HepG2 (cell line): ENCODE results near the gene UNC119B. TPM values are rescaled to one million over a fixed set of nuclear protein-coding genes. Genes with fewer than 3 reads are reported as not detected.

Source experiments
- AHR ChIP-seq: IDR thresholded peaks from 2 replicates; pipeline ENCODE4 v1.6.1; 2018; ENCODE audit warnings: missing genetic modification reagents, missing compliant biosample characterization
- ARNT2 ChIP-seq: sonication (generic); formaldehyde crosslinking; IDR thresholded peaks from 2 replicates; pipeline ENCODE4 v1.8.0; 2022; ENCODE audit warnings: mild to moderate bottlenecking, low read depth, missing genetic modification reagents, moderate library complexity
- ATRX ChIP-seq: sonication (generic); formaldehyde crosslinking; IDR thresholded peaks from 2 replicates; pipeline ENCODE4 v1.4.0; 2020; ENCODE audit warnings: missing genetic modification reagents, borderline replicate concordance
- CREB1 ChIP-seq, 2 experiments: fragments of 450-650 bp in 1 of 2; IDR thresholded peaks; 2 replicates each; pipeline ENCODE4 v1.6.1; 2016 to 2017; ENCODE audit warnings: control low read depth in 1 of 2, mild to moderate bottlenecking in 1 of 2, missing compliant biosample characterization in 1 of 2, missing genetic modification characterization in 1 of 2
- DR1 ChIP-seq: sonication (generic); formaldehyde crosslinking; IDR thresholded peaks from 2 replicates; pipeline ENCODE4 v1.8.0; 2021; ENCODE audit warnings: mild to moderate bottlenecking, missing genetic modification reagents, inconsistent platforms
- ELF4 ChIP-seq: sonication (generic); formaldehyde crosslinking; IDR thresholded peaks from 2 replicates; pipeline ENCODE4 v1.5.0; 2020; ENCODE audit warnings: missing genetic modification reagents, mild to moderate bottlenecking, moderate library complexity, borderline replicate concordance
- ELK4 ChIP-seq: sonication (generic); formaldehyde crosslinking; IDR thresholded peaks from 2 replicates; pipeline ENCODE4 v1.9.0; 2021; ENCODE audit warnings: missing genetic modification reagents, borderline replicate concordance
- GABPB1 ChIP-seq: IDR thresholded peaks from 2 replicates; pipeline ENCODE4 v1.6.1; 2016; ENCODE audit warnings: mild to moderate bottlenecking, missing genetic modification reagents, moderate library complexity, missing compliant biosample characterization
- HNRNPUL1 ChIP-seq: fragments of 200-400 bp; formaldehyde crosslinking; IDR thresholded peaks from 2 replicates; pipeline ENCODE4 v1.6.1; 2017; ENCODE audit warnings: low read depth, mild to moderate bottlenecking, low read length, moderate library complexity
- HOXA5 ChIP-seq: sonication (generic); formaldehyde crosslinking; IDR thresholded peaks from 2 replicates; pipeline ENCODE4 v1.4.0; 2020; ENCODE audit warnings: missing genetic modification reagents
- MYNN ChIP-seq: sonication (generic); formaldehyde crosslinking; IDR thresholded peaks from 2 replicates; pipeline ENCODE4 v1.4.0; 2020; ENCODE audit warnings: mild to moderate bottlenecking, low read depth, missing genetic modification reagents
- NCOA5 ChIP-seq: sonication (generic); formaldehyde crosslinking; IDR thresholded peaks from 2 replicates; pipeline ENCODE4 v1.4.0; 2020; ENCODE audit warnings: missing genetic modification reagents
- NFKBIZ ChIP-seq: IDR thresholded peaks from 2 replicates; pipeline ENCODE4 v1.6.1; 2018; ENCODE audit warnings: missing genetic modification reagents, missing compliant biosample characterization
- NFYB ChIP-seq: sonication (generic); formaldehyde crosslinking; IDR thresholded peaks from 2 replicates; pipeline ENCODE4 v1.4.0; 2020; ENCODE audit warnings: missing genetic modification reagents
- POGK ChIP-seq: sonication (generic); formaldehyde crosslinking; conservative IDR thresholded peaks from 2 replicates; pipeline ENCODE4 v1.8.0; 2022; ENCODE audit warnings: mild to moderate bottlenecking, moderate library complexity, missing genetic modification reagents
- SAP130 ChIP-seq: IDR thresholded peaks from 2 replicates; pipeline ENCODE4 v1.6.1; 2016; ENCODE audit warnings: low read depth
- SIN3B ChIP-seq: fragments of 150-350 bp; IDR thresholded peaks from 2 replicates; pipeline ENCODE4 v1.6.1; 2014; ENCODE audit warnings: low read length
- SMYD3 ChIP-seq: sonication (generic); formaldehyde crosslinking; IDR thresholded peaks from 2 replicates; pipeline ENCODE4 v1.8.1; 2023; ENCODE audit warnings: mild to moderate bottlenecking, missing genetic modification reagents
- SP140L ChIP-seq: sonication (generic); formaldehyde crosslinking; IDR thresholded peaks from 2 replicates; pipeline ENCODE4 v1.4.0; 2020; ENCODE audit warnings: missing genetic modification reagents, borderline replicate concordance
- TBX3 ChIP-seq: fragments of 450-650 bp; IDR thresholded peaks from 2 replicates; pipeline ENCODE4 v1.6.1; 2017; ENCODE audit warnings: antibody characterized with exemption, mild to moderate bottlenecking, inconsistent platforms, borderline replicate concordance
- TERF1 ChIP-seq: sonication (generic); formaldehyde crosslinking; IDR thresholded peaks from 2 replicates; pipeline ENCODE4 v1.8.0; 2022; ENCODE audit warnings: mild to moderate bottlenecking, missing genetic modification reagents, moderate library complexity
- ZBTB14 ChIP-seq: sonication (generic); formaldehyde crosslinking; IDR thresholded peaks from 2 replicates; pipeline ENCODE4 v1.4.0; 2020; ENCODE audit warnings: missing genetic modification reagents
- ZNF430 ChIP-seq: sonication (generic); formaldehyde crosslinking; IDR thresholded peaks from 2 replicates; pipeline ENCODE4 v1.9.0; 2021; ENCODE audit warnings: mild to moderate bottlenecking, missing genetic modification reagents
- ZNF552 ChIP-seq: sonication (generic); formaldehyde crosslinking; IDR thresholded peaks from 2 replicates; pipeline ENCODE4 v1.9.0; 2022; ENCODE audit warnings: missing genetic modification reagents, mild to moderate bottlenecking, borderline replicate concordance
- ZSCAN25 ChIP-seq: sonication (generic); formaldehyde crosslinking; IDR thresholded peaks from 2 replicates; pipeline ENCODE4 v1.8.0; 2022; ENCODE audit warnings: mild to moderate bottlenecking, missing genetic modification reagents
- polyA plus RNA-seq, 8 experiments: library from polyadenylated mRNA; depleted of rRNA in 3 of 8; stranded (reverse) in 7 of 8; unstranded in 1 of 8; fragments of >200 nt; fragmentation: Illumina TruSeq in 4 of 8; extraction: Trizol in 4 of 8; gene quantifications; 2 replicates each; pipeline versions ENCODE4 v1.2.1 to v1.2.3, GENCODE V29; 2011 to 2016; ENCODE audit warnings: low read depth in 4 of 8, missing spikeins in 1 of 8, mixed read lengths in 1 of 8; ENCODE audit not compliant: insufficient read depth in 1 of 8
- total RNA-seq, 5 experiments: library from RNA; depleted of rRNA; stranded (reverse); fragments of >200 nt; fragmentation: Illumina TruSeq; extraction: Trizol; gene quantifications; 2 replicates each; pipeline ENCODE4 v1.2.3, GENCODE V29; 2016; ENCODE audit warnings: low read depth in 1 of 5

Gene UNC119B
- total and polyA plus RNA-seq, 2 of the 13 experiments (the other 11 are each of a cell fraction or from before 2014, with no cell fraction given), result 19.6 to 19.7 TPM

- TF ChIP-seq ZSCAN25 (CRISPR knock-in tag), result 0 out of 2 replicates have a peak, but pooled peaks have one; percentile 11
- peak; percentile 92 for TF ChIP-seq SAP130 (CRISPR knock-in tag)
- peak; percentile 90 for TF ChIP-seq ELF4
- peak; percentile 93; the same call in 1 of the 2 replicates for TF ChIP-seq POGK (CRISPR knock-in tag)
- TF ChIP-seq NFKBIZ, result no peak
- TF ChIP-seq HOXA5 (CRISPR knock-in tag), result peak; percentile 70; the same call in 1 of the 2 replicates
- TF ChIP-seq MYNN, result no peak
- peak; percentile 41; the same call in 1 of the 2 replicates for TF ChIP-seq TERF1 (CRISPR knock-in tag)
- TF ChIP-seq ZNF430 (CRISPR knock-in tag), result peak; percentile 44; the same call in 1 of the 2 replicates
- peak; percentile 63; the same call in 1 of the 2 replicates for TF ChIP-seq HNRNPUL1
- peak; percentile 81 for TF ChIP-seq DR1
- peak; percentile 71; the same call in 1 of the 2 replicates for TF ChIP-seq TBX3
- TF ChIP-seq NCOA5 (CRISPR knock-in tag), result no peak
- TF ChIP-seq ZNF552 (CRISPR knock-in tag), result no peak
- TF ChIP-seq SP140L (CRISPR knock-in tag), result no peak
- peak; percentile 92 for TF ChIP-seq SMYD3 (CRISPR knock-in tag)
- TF ChIP-seq NFYB, result peak; percentile 86
- no peak; the same call in 1 of the 2 replicates for TF ChIP-seq ZBTB14 (CRISPR knock-in tag)
- TF ChIP-seq CREB1 (IDR thresholded peaks at IDR 0.05), result no peak
- TF ChIP-seq CREB1 (CRISPR knock-in tag; IDR thresholded peaks at IDR 0.05), result peak; percentile 79
- TF ChIP-seq SIN3B, result peak; percentile 52; the same call in 1 of the 2 replicates
- peak; percentile 38; the same call in 1 of the 2 replicates for TF ChIP-seq AHR (CRISPR knock-in tag)
- TF ChIP-seq ATRX (CRISPR knock-in tag), result no peak
- peak; percentile 96 for TF ChIP-seq GABPB1 (CRISPR knock-in tag)
- TF ChIP-seq ELK4 (CRISPR knock-in tag), result peak; percentile 61; the same call in 1 of the 2 replicates
- TF ChIP-seq ARNT2 (CRISPR knock-in tag), result peak; percentile 65
These were observed 23.3 kb upstream of the UNC119B start, which contains the start of gene MLEC (continued) for GRCh38 chr12:120686690-120687577.
